Thyroid gland (tissue), 4 donors: ENCODE measurements around the gene PTPN4.

Experiments
- CTCF ChIP-seq, 6 experiments: fragments of 200-600 bp in 3 of 6; fragments of 450-650 bp in 3 of 6; sonication (generic) in 3 of 6; IDR thresholded peaks; one replicate each; pipeline ENCODE4 v1.5.1; 2016 to 2019; ENCODE audit warnings: antibody characterized with exemption in 6 of 6, mild to moderate bottlenecking in 2 of 6, inconsistent platforms in 1 of 6, moderate library complexity in 1 of 6
- POLR2A ChIP-seq, 2 donors: fragments of 450-650 bp; IDR thresholded peaks; one replicate each; pipeline ENCODE4 v1.6.1; 2017; ENCODE audit warnings: antibody characterized with exemption in 2 of 2, mild to moderate bottlenecking in 2 of 2, moderate library complexity in 1 of 2

GRCh38 chr2:119801040-119801439 is 41.3 kb downstream of the PTPN4 start:
- TF ChIP-seq CTCF (IDR thresholded peaks at IDR 0.05) (no peak), POLR2A (IDR thresholded peaks at IDR 0.05) (no peak)
